Transverse colon (tissue), 4 donors: Measurements from ENCODE around the gene PIGN. TPM values are rescaled to one million over a fixed set of nuclear protein-coding genes. Genes with fewer than 3 reads are reported as not detected.

ENCODE experiments used
- DNase-seq: peaks from one replicate; pipeline ENCODE4 v3.0.0-alpha.2; 2019
- H3K27ac ChIP-seq, 4 donors: fragments of 200-600 bp; sonication (generic); 2 replicates each; pipeline ENCODE4 v1.5.1; 2016 to 2018; ENCODE audit warnings: inconsistent platforms in 4 of 4
- H3K27me3 ChIP-seq: fragments of 200-600 bp; sonication (generic); 2 replicates; pipeline ENCODE4 v1.5.1; 2017; ENCODE audit warnings: inconsistent platforms
- H3K36me3 ChIP-seq, 4 donors: fragments of 200-600 bp; sonication (generic); 2 replicates each; pipeline ENCODE4 v1.5.1; 2017 to 2019; ENCODE audit warnings: inconsistent platforms in 4 of 4
- H3K4me1 ChIP-seq, 4 donors: fragments of 200-600 bp; sonication (generic); 2 replicates each; pipeline ENCODE4 v1.5.1; 2017 to 2020; ENCODE audit warnings: inconsistent platforms in 4 of 4
- H3K4me3 ChIP-seq, 4 donors: fragments of 200-600 bp; sonication (generic); 1 replicate in 1 of 4; 2 replicates in 3 of 4; pipeline versions ENCODE4 v1.5.1 to v1.6.1; 2017 to 2019; ENCODE audit warnings: inconsistent platforms in 4 of 4
- H3K9me3 ChIP-seq, 2 donors: fragments of 200-600 bp; sonication (generic); 2 replicates each; pipeline ENCODE4 v1.5.1; 2017 to 2019; ENCODE audit warnings: inconsistent platforms in 2 of 2
- CTCF ChIP-seq, 5 experiments: fragments of 200-600 bp in 3 of 5; fragments of 450-650 bp in 2 of 5; sonication (generic) in 3 of 5; IDR thresholded peaks; 1 replicate in 2 of 5; 2 replicates in 3 of 5; pipeline ENCODE4 v1.5.1; 2016 to 2017; ENCODE audit warnings: antibody characterized with exemption in 5 of 5, inconsistent platforms in 3 of 5, mild to moderate bottlenecking in 2 of 5, moderate library complexity in 1 of 5
- EP300 ChIP-seq: sonication (generic); formaldehyde crosslinking; IDR thresholded peaks from one replicate; pipeline ENCODE4 v1.6.1; 2017; ENCODE audit warnings: antibody characterized with exemption, low read depth
- POLR2A ChIP-seq: fragments of 450-650 bp; IDR thresholded peaks from one replicate; pipeline ENCODE4 v1.6.1; 2016; ENCODE audit warnings: antibody characterized with exemption, mild to moderate bottlenecking, moderate library complexity
- POLR2AphosphoS5 ChIP-seq, 3 donors: sonication (generic); formaldehyde crosslinking; IDR thresholded peaks; one replicate each; pipeline ENCODE4 v1.6.1; 2016; ENCODE audit warnings: antibody characterized with exemption in 3 of 3
- WGBS, 2 donors: methylation state at CpG; one replicate each; pipeline ENCODE4 v1.1.5; 2018; ENCODE audit warnings: low coverage in 1 of 2; 5-methylcytosine and 5-hydroxymethylcytosine counted together
- in situ Hi-C, 4 donors: fragments of 200-750 bp; cut with MboI; loops; one replicate each; pipeline versions ENCODE4 v1.15.0 to v1.15.1; 2017; ENCODE audit warnings: low sequenced_read_pairs in 3 of 4, low pct_ligation_motif_present in 1 of 4, low pct_unique_long_range_greater_than_20kb in 1 of 4
- intact Hi-C: fragments of 100-400 bp; cut with DNase I; formaldehyde crosslinking; loops from one replicate; pipeline ENCODE4 v1.15.1; 2023; ENCODE audit warnings: low total_unique reads
- total RNA-seq, 4 donors: library from RNA; depleted of rRNA; stranded (reverse); fragments of >200 nt; gene quantifications; one replicate each; pipeline ENCODE4 v1.1.0, GENCODE V29; 2016

PIGN gene
- total RNA-seq, 4 donors from 2014 or later: 15.3 to 105 (median 42.3) TPM

DNA sequence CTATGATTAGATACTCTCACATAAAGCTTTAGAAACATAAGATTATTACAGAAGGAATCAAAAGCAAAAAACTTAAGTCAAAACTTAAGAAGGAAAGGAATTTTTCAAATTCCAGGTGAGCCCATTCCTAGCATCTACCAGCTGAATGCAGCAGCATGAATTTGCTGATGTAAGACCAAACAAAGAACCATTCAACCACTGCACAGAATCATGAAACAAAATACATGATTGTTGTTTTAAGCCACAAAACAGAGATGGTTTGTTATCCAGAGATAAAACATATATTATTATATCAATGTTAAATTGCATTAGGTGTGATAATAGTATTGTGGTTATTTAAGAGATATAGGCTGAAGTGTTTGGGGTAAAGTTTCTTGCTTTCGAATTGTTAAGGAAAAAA, 29.0 kb downstream of the PIGN start:
- WGBS, 2 donors: 97 to 100% methylated on average over 1 of the region's 1 CpG
- no peak overlapping the region for H3K4me3 ChIP-seq
- H3K27me3 ChIP-seq: no peaks in the 10 kb centered on the region
- no peaks in the 10 kb centered on the region for H3K9me3 ChIP-seq
- TF ChIP-seq POLR2AphosphoS5 (IDR thresholded peaks at IDR 0.05): no peak
- TF ChIP-seq CTCF (IDR thresholded peaks at IDR 0.05): no peak
- TF ChIP-seq POLR2A: no peak
- TF ChIP-seq EP300: no peak
- in situ Hi-C loops (no loop called here), intact Hi-C loops (no loop called here)
- peaks cover 0 to 29% (median 5%) of the 10 kb centered on the region in 4 donors for H3K36me3 ChIP-seq
- DNase-seq: no peak
- H3K4me1 ChIP-seq: no peaks in the 10 kb centered on the region
- H3K27ac ChIP-seq: no peak overlapping the region

DNA sequence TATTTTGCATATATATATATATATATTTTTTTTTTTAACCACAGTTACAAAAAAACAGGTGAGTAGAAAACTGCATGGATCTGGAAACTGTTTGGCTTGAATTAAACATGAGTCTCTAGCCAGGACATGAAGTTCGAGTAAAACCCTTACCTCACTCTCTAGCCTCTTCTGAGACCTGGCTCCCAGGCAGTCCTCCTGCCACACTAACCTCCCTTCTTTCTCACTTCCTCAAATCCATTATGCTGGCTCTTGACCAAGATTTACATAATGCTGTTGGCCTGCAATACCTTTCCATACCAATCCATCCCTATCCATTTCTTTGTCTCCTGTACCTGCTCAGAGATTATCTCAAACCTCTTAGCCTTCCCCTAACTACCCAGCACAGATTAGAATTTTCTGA, 34.0 kb downstream of the PIGN start:
- DNase-seq: no peak
- TF ChIP-seq CTCF (IDR thresholded peaks at IDR 0.05) (no peak), POLR2A (no peak), POLR2AphosphoS5 (IDR thresholded peaks at IDR 0.05) (no peak), EP300 (no peak)
- H3K36me3 ChIP-seq: peaks cover 0 to 21% (median 5%) of the 10 kb centered on the region in 4 donors
- in situ Hi-C loops (no loop called here), intact Hi-C loops (no loop called here)
- H3K4me1 ChIP-seq: no peaks in the 10 kb centered on the region
- no peaks in the 10 kb centered on the region for H3K9me3 ChIP-seq
- 82 to 90% methylated on average over 1 of the region's 1 CpG for WGBS, 2 donors
- no peak overlapping the region for H3K27ac ChIP-seq
- no peak overlapping the region for H3K4me3 ChIP-seq
- no peaks in the 10 kb centered on the region for H3K27me3 ChIP-seq

GRCh38 chr18:62151068-62151771, 35.6 kb downstream of the PIGN start:
- H3K9me3 ChIP-seq: no peaks in the 10 kb centered on the region
- no peak for TF ChIP-seq POLR2AphosphoS5 (IDR thresholded peaks at IDR 0.05)
- TF ChIP-seq POLR2A: no peak
- TF ChIP-seq CTCF (IDR thresholded peaks at IDR 0.05): no peak
- peaks cover 0 to 10% (median 0%) of the 10 kb centered on the region in 4 donors for H3K36me3 ChIP-seq
- whole genome bisulfite sequencing, 2 donors: 83 to 95% methylated on average over 1 to 9 of the region's 9 CpGs
- DNase-seq: no peak
- H3K4me1 ChIP-seq: no peaks in the 10 kb centered on the region
- intact Hi-C loops: no loop called here
- in situ Hi-C loops: no loop called here
- H3K27ac ChIP-seq: no peak overlapping the region
- H3K27me3 ChIP-seq: no peaks in the 10 kb centered on the region
- H3K4me3 ChIP-seq: no peak overlapping the region

DNA sequence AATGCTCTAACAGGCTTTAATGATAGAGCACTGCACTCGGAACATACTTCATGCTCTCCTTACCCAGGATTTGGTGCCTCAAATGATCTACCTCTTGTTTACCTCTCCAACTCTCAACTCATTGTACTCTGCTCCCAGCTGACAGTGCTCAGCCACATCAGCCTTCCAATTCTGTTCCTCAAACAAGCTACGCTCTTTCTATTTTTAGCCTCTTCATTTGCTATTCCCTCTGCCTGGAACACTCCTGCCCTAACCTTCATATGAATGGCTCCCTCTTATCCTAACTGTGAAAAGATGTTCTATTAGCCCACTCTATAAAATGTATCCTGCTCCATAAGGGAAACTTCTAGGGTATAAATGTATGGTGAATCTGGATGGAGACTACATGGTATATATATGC, 42.5 kb downstream of the PIGN start:
- H3K36me3 ChIP-seq: peaks cover 0 to 18% (median 3%) of the 10 kb centered on the region in 4 donors
- H3K27ac ChIP-seq: no peak overlapping the region
- H3K4me3 ChIP-seq: no peak overlapping the region
- in situ Hi-C loops (loop anchor here in 3 of 4 donors (25.0 kb wide), 2 partner anchors 232 to 557 kb away; no protein-coding TSS in a partner anchor), intact Hi-C loops (no loop called here)
- H3K4me1 ChIP-seq: no peaks in the 10 kb centered on the region
- no peak for TF ChIP-seq POLR2AphosphoS5 (IDR thresholded peaks at IDR 0.05)
- no peak for TF ChIP-seq CTCF (IDR thresholded peaks at IDR 0.05)
- H3K27me3 ChIP-seq: no peaks in the 10 kb centered on the region
- no peaks in the 10 kb centered on the region for H3K9me3 ChIP-seq
- DNase-seq: no peak
- 91 to 93% methylated on average over 2 of the region's 2 CpGs for WGBS, 2 donors
